ENCODE data around the gene TNK2.
A peak's percentile ranks its signal among the peaks of the same experiment; 100 is the strongest.

- TF ChIP-seq POLR2A (IDR thresholded peaks at IDR 0.05): peak; percentile 64 to 66
- TF ChIP-seq, protein P1, sequence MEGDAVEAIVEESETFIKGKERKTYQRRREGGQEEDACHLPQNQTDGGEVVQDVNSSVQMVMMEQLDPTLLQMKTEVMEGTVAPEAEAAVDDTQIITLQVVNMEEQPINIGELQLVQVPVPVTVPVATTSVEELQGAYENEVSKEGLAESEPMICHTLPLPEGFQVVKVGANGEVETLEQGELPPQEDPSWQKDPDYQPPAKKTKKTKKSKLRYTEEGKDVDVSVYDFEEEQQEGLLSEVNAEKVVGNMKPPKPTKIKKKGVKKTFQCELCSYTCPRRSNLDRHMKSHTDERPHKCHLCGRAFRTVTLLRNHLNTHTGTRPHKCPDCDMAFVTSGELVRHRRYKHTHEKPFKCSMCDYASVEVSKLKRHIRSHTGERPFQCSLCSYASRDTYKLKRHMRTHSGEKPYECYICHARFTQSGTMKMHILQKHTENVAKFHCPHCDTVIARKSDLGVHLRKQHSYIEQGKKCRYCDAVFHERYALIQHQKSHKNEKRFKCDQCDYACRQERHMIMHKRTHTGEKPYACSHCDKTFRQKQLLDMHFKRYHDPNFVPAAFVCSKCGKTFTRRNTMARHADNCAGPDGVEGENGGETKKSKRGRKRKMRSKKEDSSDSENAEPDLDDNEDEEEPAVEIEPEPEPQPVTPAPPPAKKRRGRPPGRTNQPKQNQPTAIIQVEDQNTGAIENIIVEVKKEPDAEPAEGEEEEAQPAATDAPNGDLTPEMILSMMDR (IDR thresholded peaks at IDR 0.05 in 4 of 5, conservative IDR thresholded peaks at IDR 0.05 in 1 of 5): no peak
Observed at GRCh38 chr3:195876297-195877064, 31.9 kb downstream of the TNK2 start.

Measured in gastrocnemius medialis (tissue), 4 donors.